Measurements from ENCODE around the gene AFF2.

The AFF2 gene

DNA sequence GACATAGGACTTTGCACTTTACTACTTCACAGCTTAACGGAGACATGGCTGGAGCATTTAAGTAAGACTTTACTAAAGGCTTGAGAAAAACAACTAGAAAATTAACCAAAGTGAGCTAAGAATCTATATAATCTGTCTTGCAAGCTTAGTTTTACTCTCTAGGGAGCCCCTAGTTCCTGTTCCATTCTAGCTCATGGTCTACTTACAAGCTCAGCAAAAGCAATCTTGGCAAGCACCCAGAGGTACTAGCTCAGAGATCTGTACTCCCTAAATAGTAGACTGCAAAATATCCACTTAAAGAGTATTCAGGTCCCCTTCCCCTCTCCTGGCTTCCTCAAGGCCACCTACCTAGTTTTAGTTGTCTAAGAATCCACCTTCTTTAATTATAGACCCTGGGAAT lies 535.7 kb downstream of the AFF2 start:
- DNase-seq, result no peak

DNA sequence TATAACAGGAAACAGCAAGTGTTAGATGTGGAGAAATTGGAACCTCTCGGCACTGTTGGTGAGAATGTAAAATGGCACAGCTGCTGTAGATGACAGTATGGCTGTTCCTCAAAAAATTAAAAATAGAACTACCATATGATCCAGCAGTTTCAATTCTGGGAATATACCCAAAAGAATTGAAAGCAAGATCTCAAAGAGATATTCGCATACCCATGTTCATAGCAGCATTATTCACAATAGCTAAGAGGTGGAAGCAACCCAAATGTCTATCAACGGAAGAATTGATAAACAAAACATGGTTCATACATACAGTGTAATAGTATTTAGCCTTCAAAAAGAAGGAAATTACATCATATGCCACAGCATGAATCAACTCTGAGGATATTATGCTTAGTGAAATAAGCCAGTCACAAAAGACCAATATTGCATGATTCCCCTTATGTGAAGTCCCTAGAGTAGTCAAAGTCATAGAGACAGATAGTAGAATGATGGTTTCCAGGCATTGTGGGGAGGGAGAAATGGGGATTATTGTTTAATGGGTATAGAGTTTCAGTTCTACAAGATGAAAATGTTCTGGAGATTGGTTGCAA lies 537.0 kb downstream of the AFF2 start:
- DNase-seq, result no peak

DNA sequence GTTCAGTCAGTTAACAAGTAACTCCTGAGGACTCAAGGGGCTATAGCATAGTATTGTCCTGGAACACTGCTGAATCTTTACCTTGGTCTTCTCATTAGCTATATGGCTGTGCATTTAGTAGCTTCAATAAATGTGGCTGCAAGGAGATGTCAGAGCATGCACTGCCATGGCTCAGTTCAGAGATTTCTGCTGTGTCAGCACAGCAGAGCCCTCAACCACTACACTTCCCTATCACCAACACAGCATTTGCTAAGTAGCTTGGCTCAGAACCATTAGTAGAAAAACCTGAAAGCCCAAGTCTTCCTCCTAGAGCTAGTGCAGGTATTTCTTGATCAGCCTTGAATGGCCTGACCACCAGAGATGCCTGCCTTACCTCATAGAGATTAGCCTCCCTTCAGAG lies 538.6 kb downstream of the AFF2 start:
- no peak for DNase-seq

DNA sequence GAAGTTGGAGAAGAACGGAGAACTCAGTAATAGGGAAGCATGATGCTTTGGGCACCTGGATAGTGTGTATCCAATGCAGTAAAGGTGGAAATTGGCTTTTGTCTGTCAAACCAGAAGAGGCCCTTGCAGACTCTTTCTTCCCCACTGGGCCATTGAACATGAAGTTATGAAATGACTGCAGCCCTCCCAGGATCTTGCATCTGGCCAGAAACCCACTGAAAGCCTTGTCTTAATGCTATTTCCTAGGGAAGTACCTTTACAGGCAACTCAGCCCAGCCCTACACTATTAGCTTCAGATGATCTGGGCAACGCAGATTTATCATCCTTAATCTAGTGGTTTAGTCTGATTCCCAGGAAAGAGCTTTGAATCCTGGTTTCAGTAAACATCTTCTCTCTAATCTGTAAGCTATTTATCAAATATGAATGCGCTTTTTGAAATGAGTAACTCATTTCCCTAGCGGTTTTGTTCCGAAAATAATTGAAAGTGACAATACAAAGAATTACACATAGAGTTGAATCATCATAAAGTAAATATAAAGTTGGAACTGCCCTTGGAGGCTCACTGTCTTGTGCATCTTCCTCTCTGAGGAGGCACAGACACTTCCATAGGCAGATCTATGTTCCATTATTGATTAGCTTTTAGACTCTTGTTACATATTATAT lies 540.6 kb downstream of the AFF2 start:
- DNase-seq, result no peak

DNA sequence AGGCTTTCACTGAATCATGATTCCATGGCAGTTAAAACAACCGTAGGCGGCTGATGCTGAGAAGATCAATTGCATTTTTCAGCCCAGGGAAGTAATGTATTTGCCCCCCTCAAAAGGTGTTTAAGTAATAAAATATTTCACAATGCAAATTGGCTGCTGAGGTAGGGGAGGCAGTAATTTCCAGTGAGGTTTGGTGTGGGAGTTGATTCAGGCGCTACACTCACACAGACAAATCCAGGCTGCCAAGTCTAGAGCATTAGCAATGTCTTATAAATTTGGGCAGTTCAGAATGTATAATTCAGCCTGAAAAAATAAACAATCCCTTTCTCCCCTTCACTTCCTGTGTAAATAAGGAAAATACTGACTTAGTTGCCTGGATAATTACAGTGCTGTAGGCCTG lies 543.0 kb downstream of the AFF2 start:
- DNase-seq, result no peak

DNA sequence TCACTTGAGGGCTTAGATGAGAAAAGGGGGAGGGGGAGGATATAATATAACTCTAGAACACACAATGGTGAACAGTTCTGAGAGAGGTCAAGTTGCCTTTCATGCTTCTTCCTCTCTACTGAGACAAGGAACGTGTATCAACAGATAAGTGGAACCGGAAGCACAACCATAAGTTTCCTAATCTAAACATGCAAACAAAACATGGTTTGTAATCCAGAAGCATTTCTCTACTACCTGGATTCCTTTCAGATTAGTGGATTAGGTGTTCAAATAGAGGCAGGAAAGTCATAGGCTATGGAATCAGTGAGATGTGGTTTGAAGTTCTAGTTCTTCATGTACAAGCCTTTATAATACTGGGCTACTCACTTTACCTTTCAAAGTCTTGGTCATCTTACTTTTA lies 544.1 kb downstream of the AFF2 start:
- no peak for DNase-seq

DNA sequence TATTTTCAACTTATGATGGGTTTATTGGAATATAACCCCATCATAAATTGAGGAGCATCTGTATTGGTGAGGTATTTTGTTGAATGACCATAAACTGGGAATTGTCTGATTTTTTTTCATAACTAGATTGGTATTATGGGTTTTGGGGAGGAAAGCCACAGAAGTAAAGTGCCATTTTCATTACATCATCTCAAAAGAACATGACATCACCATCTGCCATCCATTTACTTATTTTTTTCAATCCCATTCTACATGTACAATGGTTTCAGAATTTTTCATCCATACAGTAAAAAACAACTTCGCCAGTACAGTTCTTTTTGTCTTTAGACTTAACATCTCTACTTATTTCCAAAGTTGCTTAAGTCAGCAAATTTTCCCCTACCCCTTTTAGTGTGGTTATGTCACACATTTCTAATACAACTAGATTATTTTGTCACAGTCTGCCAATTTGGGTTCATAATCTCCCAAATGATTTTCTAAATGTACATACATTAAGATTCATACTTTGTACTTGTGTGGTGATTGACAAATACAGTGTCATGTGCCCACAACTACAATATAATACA lies 545.3 kb downstream of the AFF2 start:
- no peak for DNase-seq
